Measurements from ENCODE around the gene BRINP2.

The BRINP2 gene

GRCh38 chr1:177170756-177171535, at the start of gene BRINP2:
Gene BRINP2, plus strand, starts transcription at chr1:177170958. Its CDS starts 58,919 bp downstream, at chr1:177229877.
- no peak for DNase-seq

GRCh38 chr1:177122461-177123251, 48.1 kb upstream of the BRINP2 start:
- no peak for DNase-seq

GRCh38 chr1:177124577-177125278, 46.0 kb upstream of the BRINP2 start:
- no peak for DNase-seq

GRCh38 chr1:177126267-177126666, 44.5 kb upstream of the BRINP2 start:
- no peak for DNase-seq

DNA sequence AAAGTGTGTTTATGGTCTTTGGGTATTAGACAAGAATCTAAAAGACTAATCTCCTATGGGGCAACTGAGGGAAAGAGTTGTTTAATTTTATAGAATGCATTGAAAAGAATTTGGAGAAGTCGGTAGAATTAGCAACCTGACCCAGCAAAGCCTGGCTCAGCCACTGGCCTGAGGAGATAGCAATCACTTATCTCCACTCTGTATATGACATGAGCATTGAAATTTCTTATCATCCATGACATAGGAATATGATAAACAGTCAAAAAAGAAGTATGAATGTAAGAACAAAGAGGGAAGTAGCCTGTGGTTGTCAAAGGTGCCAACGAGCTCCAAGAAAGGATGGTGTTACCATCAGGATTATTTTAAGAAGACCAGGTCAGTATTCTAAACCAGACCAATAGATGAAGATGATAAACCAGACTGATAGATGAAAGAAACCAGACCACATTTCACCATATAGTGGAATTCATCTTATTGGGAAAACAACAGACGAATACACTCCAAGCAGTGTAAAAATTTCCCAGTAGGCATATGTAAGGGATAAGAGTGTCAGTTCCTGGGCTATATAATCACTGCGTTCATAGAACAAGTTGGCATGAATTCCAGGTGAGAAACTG, 42.0 kb upstream of the BRINP2 start:
- no peak for DNase-seq

- no peak for DNase-seq
Observed at GRCh38 chr1:177130451-177130945, 40.3 kb upstream of the BRINP2 start.

DNA sequence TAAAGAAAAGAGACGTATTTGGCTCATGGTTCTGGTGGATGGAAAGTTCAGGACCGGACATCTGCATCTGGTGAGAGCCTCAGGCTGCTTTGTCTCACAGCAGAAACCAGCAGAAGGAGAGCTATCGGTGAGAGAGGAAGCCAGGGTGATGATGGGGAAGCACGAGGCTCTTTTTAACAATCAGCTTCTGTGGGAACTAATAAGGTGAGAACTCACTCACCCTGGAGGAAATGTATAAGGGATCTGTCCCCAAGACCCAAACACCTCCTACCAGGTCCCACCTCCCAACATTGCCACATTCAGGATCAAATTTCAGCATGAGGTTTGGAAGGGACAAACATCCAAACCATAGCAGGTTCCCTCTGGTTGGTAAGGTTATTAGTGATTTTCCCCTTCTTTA, 39.0 kb upstream of the BRINP2 start:
- DNase-seq = no peak

GRCh38 chr1:177132141-177132540, 38.6 kb upstream of the BRINP2 start:
- no peak for DNase-seq

DNA sequence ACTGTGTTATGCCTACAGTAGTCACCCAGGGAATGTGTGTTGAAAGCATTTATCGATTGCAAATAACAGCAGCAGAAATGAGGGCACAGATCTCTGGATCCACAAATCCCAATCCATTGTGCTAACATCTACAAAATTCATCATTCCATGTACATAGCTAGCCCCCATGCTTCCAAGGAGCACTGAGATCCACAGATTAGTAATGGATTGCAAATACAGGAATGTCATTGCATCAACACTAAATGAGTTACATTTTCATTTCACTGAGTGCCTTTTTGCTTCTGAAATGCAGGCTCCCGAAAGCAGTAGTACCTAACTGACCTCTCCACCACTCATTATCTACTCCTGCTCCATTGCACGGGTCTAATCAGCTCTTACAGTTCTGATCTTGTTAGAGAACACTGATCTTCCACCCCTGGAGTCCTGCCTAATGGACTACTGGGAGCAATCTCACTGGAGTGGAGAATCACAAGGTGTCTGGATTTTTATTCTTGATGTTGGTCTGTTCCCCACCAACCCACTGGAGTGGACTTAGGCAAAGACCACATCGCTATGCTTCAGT, 36.7 kb upstream of the BRINP2 start:
- no peak for DNase-seq

- no peak for DNase-seq
Observed at GRCh38 chr1:177135250-177135649, 35.5 kb upstream of the BRINP2 start.

- no peak for DNase-seq
Observed at GRCh38 chr1:177137814-177138213, 32.9 kb upstream of the BRINP2 start.

DNA sequence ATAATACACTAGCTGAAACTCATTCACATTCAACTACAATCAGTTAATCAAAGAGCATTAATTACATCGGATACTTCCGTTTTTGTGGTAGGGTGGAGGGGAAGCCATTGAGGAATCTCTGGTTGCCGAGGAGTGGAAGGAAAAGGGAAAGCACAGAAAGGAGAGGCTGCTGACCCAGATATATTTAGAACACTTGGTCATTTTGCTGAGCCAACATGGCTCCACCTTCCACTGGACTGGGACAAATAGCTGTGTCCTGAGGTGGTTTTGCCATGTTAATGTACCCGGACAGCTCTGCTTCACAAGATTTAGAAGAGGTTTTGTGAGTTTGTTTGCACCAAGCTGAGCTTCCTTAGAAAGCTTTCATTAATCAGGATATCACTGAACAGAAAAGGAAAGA, 32.4 kb upstream of the BRINP2 start:
- no peak for DNase-seq

- DNase-seq = no peak
Observed at GRCh38 chr1:177142010-177142409, 28.7 kb upstream of the BRINP2 start.

DNA sequence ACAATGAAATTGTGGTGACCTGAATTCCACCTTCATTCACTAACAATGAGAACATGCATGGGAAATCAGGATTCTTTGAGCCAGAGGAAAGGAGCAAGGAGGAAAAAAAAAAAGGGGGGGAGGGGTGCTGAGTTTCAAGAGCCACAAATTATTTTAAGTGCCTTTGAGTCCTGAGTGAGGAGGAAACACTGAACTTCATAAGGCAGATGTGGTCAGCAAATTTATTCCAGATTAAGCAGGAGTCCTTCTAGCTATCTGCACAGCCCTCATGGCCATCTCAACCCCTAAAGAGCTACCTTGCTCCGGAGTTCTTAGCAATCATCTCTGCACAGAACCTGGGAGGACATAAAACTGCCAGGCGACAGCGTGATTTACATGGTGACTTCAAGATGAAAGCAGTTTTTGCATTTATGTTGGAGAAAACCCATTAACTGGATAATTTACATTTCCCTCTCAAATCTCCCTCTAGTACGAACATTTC, 27.9 kb upstream of the BRINP2 start:
- no peak for DNase-seq

- no peak for DNase-seq
Observed at GRCh38 chr1:177145106-177146070, 25.4 kb upstream of the BRINP2 start.

DNA sequence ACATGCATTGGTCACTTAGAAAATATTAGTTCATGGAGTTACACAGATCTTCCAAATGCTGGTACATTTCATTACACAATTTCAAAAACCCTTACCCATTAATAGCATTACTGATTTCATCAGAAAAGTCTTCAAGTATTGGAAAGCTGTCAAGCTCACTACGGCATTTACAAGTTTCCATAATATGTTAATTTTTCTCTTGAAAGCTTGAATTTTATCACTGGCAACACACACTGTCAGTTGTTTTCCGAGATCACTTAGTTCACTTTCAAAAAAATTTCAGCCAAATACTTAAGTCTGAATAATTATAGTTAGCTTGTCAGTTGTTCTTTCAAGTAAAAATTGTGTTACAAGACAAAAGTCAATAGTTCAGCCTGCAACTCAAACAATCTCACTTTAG, 24.3 kb upstream of the BRINP2 start:
- no peak for DNase-seq

GRCh38 chr1:177162243-177162642, 8.5 kb upstream of the BRINP2 start:
- DNase-seq = no peak

- no peak for DNase-seq
Observed at GRCh38 chr1:177163844-177164379, 6.8 kb upstream of the BRINP2 start.

GRCh38 chr1:177164380-177165068, 6.2 kb upstream of the BRINP2 start, which contains the start of gene ASTN1:
Gene ASTN1, minus strand, starts transcription at chr1:177164712. Its CDS starts 36 bp downstream, at chr1:177164676.
- DNase-seq = no peak

GRCh38 chr1:177165069-177165439, 5.7 kb upstream of the BRINP2 start:
- DNase-seq = no peak

All from activated CD4-positive, CD25-positive, alpha-beta regulatory T cell treated with anti-CD3 and anti-CD28 coated beads, Interleukin-2, amount 50 U/mL, for 72 hours (primary cell).